Progenitor cell of endocrine pancreas (in vitro differentiated cells): Measurements from ENCODE around the gene RXRA. TPM values are rescaled to one million over a fixed set of nuclear protein-coding genes. Genes with fewer than 3 reads are reported as not detected.
A peak's percentile ranks its signal among the peaks of the same experiment; 100 is the strongest.

ENCODE experiments used
- DNase-seq: peaks from one replicate; pipeline ENCODE4 v3.0.0; 2021; ENCODE audit warnings: low spot score; ENCODE audit not compliant: unreplicated experiment
- H3K27ac Mint-ChIP-seq: 2 replicates; pipeline ENCODE4 v1.8.0; 2021; ENCODE audit warnings: mild to moderate bottlenecking, moderate library complexity, mixed read lengths
- H3K27me3 Mint-ChIP-seq: 2 replicates; pipeline ENCODE4 v1.8.0; 2021; ENCODE audit warnings: mixed read lengths
- H3K36me3 Mint-ChIP-seq: 2 replicates; pipeline ENCODE4 v1.8.0; 2022; ENCODE audit warnings: mixed read lengths; ENCODE audit not compliant: insufficient read depth
- H3K4me1 Mint-ChIP-seq: 2 replicates; pipeline ENCODE4 v1.8.0; 2021; ENCODE audit warnings: low read depth, mixed read lengths
- H3K4me3 Mint-ChIP-seq: 2 replicates; pipeline ENCODE4 v1.8.0; 2021; ENCODE audit warnings: low read depth, mild to moderate bottlenecking, moderate library complexity, mixed read lengths
- H3K9me3 Mint-ChIP-seq: 2 replicates; pipeline ENCODE4 v1.8.0; 2021; ENCODE audit warnings: low read depth, mixed read lengths
- total RNA-seq: library from RNA; stranded (reverse); gene quantifications from 2 replicates; pipeline ENCODE4 v1.2.1, GENCODE V29; 2021
- TF ChIP-seq, protein P1 (sequence below): fragments of 200-600 bp; sonication (generic); IDR thresholded peaks from one replicate; pipeline ENCODE4 v1.5.0; 2021; ENCODE audit warnings: antibody characterized with exemption, mild to moderate bottlenecking; ENCODE audit not compliant: unreplicated experiment

RXRA gene
- total RNA-seq, 1 donor from 2014 or later = 64.8 TPM

- no peak for DNase-seq
Observed at GRCh38 chr9:134320126-134320867, 6.0 kb upstream of the RXRA start.

GRCh38 chr9:134320868-134321471 is 5.3 kb upstream of the RXRA start:
- H3K27me3 Mint-ChIP-seq = peaks cover 17% of the 10 kb centered on the region

More at GRCh38 chr9:134320126-134320867, 6.0 kb upstream of the RXRA start:
- TF ChIP-seq, protein P1, sequence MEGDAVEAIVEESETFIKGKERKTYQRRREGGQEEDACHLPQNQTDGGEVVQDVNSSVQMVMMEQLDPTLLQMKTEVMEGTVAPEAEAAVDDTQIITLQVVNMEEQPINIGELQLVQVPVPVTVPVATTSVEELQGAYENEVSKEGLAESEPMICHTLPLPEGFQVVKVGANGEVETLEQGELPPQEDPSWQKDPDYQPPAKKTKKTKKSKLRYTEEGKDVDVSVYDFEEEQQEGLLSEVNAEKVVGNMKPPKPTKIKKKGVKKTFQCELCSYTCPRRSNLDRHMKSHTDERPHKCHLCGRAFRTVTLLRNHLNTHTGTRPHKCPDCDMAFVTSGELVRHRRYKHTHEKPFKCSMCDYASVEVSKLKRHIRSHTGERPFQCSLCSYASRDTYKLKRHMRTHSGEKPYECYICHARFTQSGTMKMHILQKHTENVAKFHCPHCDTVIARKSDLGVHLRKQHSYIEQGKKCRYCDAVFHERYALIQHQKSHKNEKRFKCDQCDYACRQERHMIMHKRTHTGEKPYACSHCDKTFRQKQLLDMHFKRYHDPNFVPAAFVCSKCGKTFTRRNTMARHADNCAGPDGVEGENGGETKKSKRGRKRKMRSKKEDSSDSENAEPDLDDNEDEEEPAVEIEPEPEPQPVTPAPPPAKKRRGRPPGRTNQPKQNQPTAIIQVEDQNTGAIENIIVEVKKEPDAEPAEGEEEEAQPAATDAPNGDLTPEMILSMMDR = no peak
- H3K9me3 Mint-ChIP-seq = no peaks in the 10 kb centered on the region
- peaks cover 17% of the 10 kb centered on the region for H3K27me3 Mint-ChIP-seq
- peak overlapping the region; percentile 73 for H3K27ac Mint-ChIP-seq
- peaks cover 23% of the 10 kb centered on the region for H3K4me1 Mint-ChIP-seq
- H3K4me3 Mint-ChIP-seq = no peak overlapping the region
- H3K36me3 Mint-ChIP-seq = no peaks in the 10 kb centered on the region

GRCh38 chr9:134321531-134321930 is 4.7 kb upstream of the RXRA start:
- H3K4me3 Mint-ChIP-seq = no peak overlapping the region
- H3K27ac Mint-ChIP-seq = no peak overlapping the region
- no peaks in the 10 kb centered on the region for H3K36me3 Mint-ChIP-seq
- H3K9me3 Mint-ChIP-seq = no peaks in the 10 kb centered on the region
- H3K4me1 Mint-ChIP-seq = peaks cover 23% of the 10 kb centered on the region
- H3K27me3 Mint-ChIP-seq = peaks cover 17% of the 10 kb centered on the region
- DNase-seq = no peak
- TF ChIP-seq, protein P1 = no peak

More at GRCh38 chr9:134320868-134321471, 5.3 kb upstream of the RXRA start:
- H3K9me3 Mint-ChIP-seq = no peaks in the 10 kb centered on the region
- H3K4me1 Mint-ChIP-seq = peaks cover 23% of the 10 kb centered on the region
- TF ChIP-seq, protein P1 = no peak
- H3K36me3 Mint-ChIP-seq = no peaks in the 10 kb centered on the region
- H3K27ac Mint-ChIP-seq = no peak overlapping the region
- no peak for DNase-seq
- no peak overlapping the region for H3K4me3 Mint-ChIP-seq

- Mint-ChIP-seq H3K27ac (no peak overlapping the region), H3K9me3 (no peaks in the 10 kb centered on the region), H3K4me1 (peaks cover 20% of the 10 kb centered on the region), H3K27me3 (peaks cover 13% of the 10 kb centered on the region), H3K36me3 (no peaks in the 10 kb centered on the region), H3K4me3 (no peak overlapping the region)
- DNase-seq = no peak
- TF ChIP-seq, protein P1 = no peak
Observed at GRCh38 chr9:134321946-134322741, 4.1 kb upstream of the RXRA start.

- H3K9me3 Mint-ChIP-seq = no peaks in the 10 kb centered on the region
- peaks cover 24% of the 10 kb centered on the region for H3K4me1 Mint-ChIP-seq
- peaks cover 11% of the 10 kb centered on the region for H3K27me3 Mint-ChIP-seq
- no peak overlapping the region for H3K27ac Mint-ChIP-seq
- H3K4me3 Mint-ChIP-seq = no peak overlapping the region
- TF ChIP-seq, protein P1 = no peak
- no peaks in the 10 kb centered on the region for H3K36me3 Mint-ChIP-seq
- no peak for DNase-seq
Observed at GRCh38 chr9:134322781-134323241, 3.4 kb upstream of the RXRA start.
